Measurements from ENCODE around the gene PIH1D1.

PIH1D1 gene

GRCh38 chr19:49415102-49415809 lies 36.4 kb downstream of the PIH1D1 start:
- DNase-seq: no peak

DNA sequence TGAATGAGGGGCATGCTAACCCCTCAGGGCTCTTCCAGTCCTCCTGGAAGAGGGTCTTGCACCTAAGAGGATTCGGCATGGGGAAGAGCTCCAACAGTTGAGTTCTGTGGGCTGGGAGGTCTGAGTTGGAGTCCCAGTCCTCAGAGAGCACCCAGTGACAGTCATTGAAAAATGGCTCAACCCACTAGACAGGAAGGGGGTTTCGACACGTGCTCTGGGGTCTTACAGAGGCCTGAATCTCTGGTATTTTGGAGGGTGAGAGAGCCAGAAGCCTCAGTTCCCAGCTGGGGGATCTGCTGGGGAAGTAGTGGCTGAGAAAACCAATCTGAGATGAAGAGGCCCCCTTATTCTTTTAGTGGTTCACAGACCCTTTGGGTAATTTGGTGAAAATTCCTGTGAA lies 37.4 kb downstream of the PIH1D1 start:
- no peak for DNase-seq

- DNase-seq: no peak
These were observed 38.3 kb downstream of the PIH1D1 start for GRCh38 chr19:49413348-49413747.

DNA sequence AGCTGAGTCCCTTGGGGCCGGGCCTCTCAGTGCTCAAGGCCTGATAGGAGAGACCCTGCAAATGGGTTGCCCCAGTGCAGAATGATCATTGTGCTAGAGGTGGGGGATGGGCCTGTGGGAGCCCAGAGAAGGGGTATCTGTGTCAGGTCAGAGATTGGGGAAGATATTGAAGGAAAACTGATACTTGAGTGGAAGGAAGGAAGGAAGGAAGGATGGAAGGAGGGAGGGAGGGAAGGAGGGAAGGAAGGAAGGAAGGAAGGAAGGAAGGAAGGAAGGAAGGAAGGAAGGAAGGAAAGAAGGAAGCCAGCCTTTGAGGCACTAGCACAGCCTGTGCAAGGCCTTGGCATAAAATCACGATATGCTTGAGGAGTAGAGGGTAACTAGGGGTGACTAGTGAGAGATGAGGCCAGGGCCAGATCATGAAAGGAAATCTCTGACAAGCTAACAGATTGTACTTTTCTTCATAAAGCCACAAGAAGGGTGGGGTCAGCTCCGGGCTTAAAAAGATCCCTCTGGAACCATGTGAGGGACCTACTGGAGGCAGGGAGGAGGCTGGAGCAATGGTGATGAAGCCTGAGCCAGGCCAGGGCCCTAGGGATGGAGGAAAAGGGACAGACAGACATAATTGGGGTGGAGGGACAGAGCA lies 39.8 kb downstream of the PIH1D1 start:
- DNase-seq: no peak

- no peak for DNase-seq
These were observed 42.1 kb downstream of the PIH1D1 start for GRCh38 chr19:49409441-49410029.

DNA sequence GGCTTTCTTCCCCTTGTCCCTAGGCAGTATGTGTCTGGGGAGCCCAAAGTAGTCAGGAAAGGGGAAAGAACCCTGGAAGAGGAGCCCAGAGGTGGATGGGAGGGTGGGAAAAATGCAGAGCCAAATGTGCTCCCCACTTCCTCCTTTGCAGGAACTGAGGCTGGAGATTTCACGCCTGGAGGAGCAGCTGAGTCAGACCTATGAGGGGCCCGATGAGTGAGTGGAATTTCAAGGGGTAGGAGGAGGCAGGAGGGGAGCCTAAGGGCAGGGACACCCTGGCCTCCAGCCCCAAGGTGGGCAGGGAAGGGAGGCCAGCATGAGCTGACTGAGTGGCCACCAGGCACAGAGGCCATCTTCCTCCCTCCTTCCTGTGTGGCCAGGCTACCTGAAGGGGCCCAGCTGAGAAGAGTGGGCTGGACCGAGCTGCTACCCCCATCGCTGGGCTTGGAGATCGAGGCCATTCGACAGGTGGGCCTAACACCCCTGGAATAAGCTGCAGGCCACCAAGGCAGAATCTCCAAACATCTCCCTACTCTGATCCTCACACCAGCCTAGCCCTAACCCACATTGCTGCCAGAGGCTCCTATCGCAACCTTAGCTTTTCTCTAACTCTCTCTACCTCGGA lies 42.7 kb downstream of the PIH1D1 start:
- DNase-seq: no peak

DNA sequence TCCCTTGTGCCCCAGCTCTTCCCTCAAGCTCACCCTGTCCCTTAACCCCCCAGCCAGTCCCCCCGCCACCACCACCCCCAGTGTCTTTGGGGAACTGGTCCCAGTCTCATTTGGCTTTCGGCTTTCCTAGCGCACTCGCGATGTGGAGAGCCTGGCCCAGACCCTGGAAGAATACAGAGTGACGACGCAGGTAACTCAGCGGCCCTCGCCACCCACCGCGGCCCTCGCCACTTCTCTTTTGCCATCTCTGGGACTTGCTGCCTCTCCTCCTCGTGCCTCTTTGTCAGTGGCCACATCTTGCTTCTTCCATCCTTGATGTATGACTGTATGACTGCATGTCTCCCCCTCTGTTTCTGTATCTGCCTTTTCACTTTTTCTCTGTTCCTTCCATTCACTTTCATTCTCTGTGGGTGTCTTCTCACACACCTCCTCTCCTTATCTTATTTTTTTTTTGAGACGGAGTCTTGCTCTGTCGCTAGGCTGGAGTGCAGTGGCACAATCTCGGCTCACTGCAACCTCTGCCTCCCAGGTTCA lies 44.1 kb downstream of the PIH1D1 start:
- DNase-seq: no peak

DNA sequence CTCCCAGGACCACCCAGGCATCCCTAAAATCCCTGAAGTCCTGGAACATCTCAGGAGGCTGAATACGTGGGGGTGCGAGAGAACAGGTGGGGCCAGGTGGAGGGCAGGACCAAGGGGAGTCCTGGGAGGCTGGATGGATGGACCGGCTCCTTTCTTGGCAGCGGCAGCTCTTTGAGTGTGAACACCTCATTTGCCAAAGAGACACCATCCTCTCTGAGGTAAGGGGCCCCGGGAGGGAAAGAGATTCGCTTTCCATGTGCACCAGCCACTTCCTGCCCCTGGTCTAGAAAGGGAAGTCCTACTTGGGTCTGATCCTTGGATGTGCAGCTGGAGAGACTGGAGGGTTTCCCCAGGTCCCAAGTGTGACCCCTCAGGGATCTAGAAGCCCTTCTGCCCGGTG lies 44.5 kb downstream of the PIH1D1 start:
- no peak for DNase-seq

DNA sequence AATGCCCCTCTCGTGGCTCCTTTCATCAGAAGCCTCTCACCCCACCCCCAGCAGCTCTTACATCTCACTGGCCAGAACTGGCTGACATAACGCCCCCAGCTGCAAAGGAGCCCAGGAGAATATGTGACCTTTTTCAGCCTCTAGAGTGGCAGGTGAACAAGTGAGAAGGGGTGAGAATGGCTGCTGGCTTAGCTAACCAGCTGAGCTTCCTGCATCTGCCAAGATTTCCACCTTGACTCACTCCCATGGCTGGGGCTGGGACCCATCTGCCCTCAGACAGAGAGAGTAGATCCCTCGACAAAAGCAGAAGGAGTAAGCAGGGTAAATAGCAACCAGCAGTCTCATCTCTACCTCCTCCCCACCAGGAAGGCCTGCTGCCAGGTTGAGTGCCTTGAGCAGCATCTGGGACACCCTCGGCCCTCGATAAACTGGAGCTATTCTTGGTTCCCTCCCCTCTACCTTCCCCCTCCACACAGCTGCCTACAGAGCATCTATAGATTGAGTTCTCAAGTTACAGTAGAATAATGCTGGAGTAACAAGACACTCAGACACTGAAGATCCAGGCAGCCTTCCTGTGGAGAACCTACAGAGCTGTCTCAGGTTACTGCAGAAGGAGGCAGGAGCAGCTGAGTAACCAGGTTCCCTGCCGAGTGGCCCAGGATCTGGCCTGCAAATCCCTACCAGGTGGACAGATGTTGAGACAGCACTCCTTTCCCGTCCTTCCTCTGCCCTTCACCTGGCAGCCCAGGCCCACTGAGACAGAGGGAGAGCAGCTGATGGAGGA lies 48.0 kb downstream of the PIH1D1 start:
- DNase-seq: no peak

- no peak for DNase-seq
These were observed 51.6 kb downstream of the PIH1D1 start for GRCh38 chr19:49400029-49400428.

GRCh38 chr19:49398931-49399330 lies 52.7 kb downstream of the PIH1D1 start:
- no peak for DNase-seq

- no peak for DNase-seq
These were observed 53.5 kb downstream of the PIH1D1 start for GRCh38 chr19:49398001-49398615.

DNA sequence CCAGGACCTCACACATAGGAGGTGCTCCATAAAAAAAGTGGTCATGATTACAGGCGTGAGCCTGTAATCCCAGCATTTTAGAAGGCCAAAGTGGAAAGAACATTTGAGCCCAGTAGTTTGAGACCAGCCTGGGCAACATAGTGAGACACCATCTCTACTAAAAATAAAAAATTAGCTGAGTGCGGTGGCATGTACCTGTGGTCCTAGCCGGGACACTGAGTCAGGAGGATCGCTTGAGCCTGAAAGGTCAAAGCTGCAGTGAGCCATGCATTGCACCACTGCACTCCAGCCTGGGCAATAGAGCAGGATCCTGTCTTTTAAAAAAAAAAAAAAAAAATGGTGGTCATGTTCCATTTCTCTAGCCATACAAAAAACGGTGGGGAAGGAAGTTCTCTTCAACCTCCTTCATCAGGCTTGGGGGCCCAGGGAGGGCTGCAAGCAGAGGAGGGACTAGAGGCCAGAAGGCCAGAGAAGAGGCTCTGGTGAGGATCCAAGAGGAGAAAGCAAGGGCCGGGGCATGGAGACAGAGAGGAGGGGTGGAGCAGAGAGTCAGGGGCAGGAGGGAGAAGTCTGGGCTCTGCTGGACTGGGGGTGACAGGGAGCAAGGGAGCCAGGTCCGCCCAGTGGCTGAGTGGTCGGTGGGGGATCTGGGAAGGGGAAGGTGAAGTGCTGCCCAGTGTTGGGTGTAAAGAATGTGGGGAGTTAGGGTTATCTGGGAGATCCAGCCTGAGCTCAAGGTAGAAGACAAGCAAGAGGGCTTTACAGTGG lies 54.7 kb downstream of the PIH1D1 start:
- DNase-seq: no peak
